Left kidney (tissue), 2 donors: Measurements from ENCODE around the gene KLF7. TPM values are rescaled to one million over a fixed set of nuclear protein-coding genes. Genes with fewer than 3 reads are reported as not detected.

Experiments used
- DNase-seq: peaks from one replicate; pipeline ENCODE4 v3.0.0-alpha.2; 2013
- polyA plus RNA-seq: library from polyadenylated mRNA; unstranded; fragments of 120-200 nt; gene quantifications from one replicate; pipeline ENCODE4 v1.2.1, GENCODE V29; 2013; ENCODE audit not compliant: insufficient read length

KLF7 gene
- polyA plus RNA-seq, 1 donor: 25.7 TPM

- DNase-seq: no peak
Measured at GRCh38 chr2:207092818-207093217, 72.9 kb downstream of the KLF7 start.

- DNase-seq: no peak
Measured at GRCh38 chr2:207091928-207092327, 73.8 kb downstream of the KLF7 start.

- DNase-seq: no peak
Measured at GRCh38 chr2:207091176-207091575, 74.6 kb downstream of the KLF7 start.

GRCh38 chr2:207090389-207090788 is 75.4 kb downstream of the KLF7 start:
- no peak for DNase-seq

- DNase-seq: no peak
Measured at GRCh38 chr2:207088839-207089238, 76.9 kb downstream of the KLF7 start.

- no peak for DNase-seq
Measured at GRCh38 chr2:207088276-207088675, 77.5 kb downstream of the KLF7 start.

GRCh38 chr2:207087046-207087902 is 78.5 kb downstream of the KLF7 start:
- DNase-seq: no peak

- no peak for DNase-seq
Measured at GRCh38 chr2:207086136-207086535, 79.6 kb downstream of the KLF7 start.

GRCh38 chr2:207085110-207085509 is 80.6 kb downstream of the KLF7 start:
- DNase-seq: no peak

GRCh38 chr2:207083361-207084110 is 82.2 kb downstream of the KLF7 start:
- no peak for DNase-seq

GRCh38 chr2:207082619-207083018 is 83.1 kb downstream of the KLF7 start:
- DNase-seq: no peak

GRCh38 chr2:207078186-207078798 is 87.5 kb downstream of the KLF7 start:
- DNase-seq: no peak

GRCh38 chr2:207077266-207077665 is 88.5 kb downstream of the KLF7 start:
- DNase-seq: no peak

- DNase-seq: peak; percentile 13
Measured at GRCh38 chr2:207075456-207075855, 90.3 kb downstream of the KLF7 start.

- DNase-seq: peak; percentile 32
Measured at GRCh38 chr2:207073801-207074678, 91.7 kb downstream of the KLF7 start.

- no peak for DNase-seq
Measured at GRCh38 chr2:207073412-207073800, 92.3 kb downstream of the KLF7 start.

- DNase-seq: no peak
Measured at GRCh38 chr2:207072571-207072970, 93.2 kb downstream of the KLF7 start.

- DNase-seq: no peak
Measured at GRCh38 chr2:207071820-207072219, 93.9 kb downstream of the KLF7 start.

- DNase-seq: peak; percentile 15
Measured at GRCh38 chr2:207067473-207067872, 98.3 kb downstream of the KLF7 start.

- DNase-seq: no peak
Measured at GRCh38 chr2:207066791-207067460, 98.8 kb downstream of the KLF7 start.

GRCh38 chr2:207066166-207066565 is 99.6 kb downstream of the KLF7 start:
- no peak for DNase-seq
